CD4-positive, alpha-beta T cell treated with Interleukin-21 for 1 hour (primary cell): Measurements from ENCODE around the gene TMEM123.
"Not testable (repeated sequence)": the region's sequence is repeated elsewhere in the genome, so short reads cannot be mapped to it uniquely, and the experiment has no call there.

ENCODE experiments used
- DNase-seq: peaks from one replicate; pipeline ENCODE4 v3.0.0-alpha.2; 2020

TMEM123 gene

DNA sequence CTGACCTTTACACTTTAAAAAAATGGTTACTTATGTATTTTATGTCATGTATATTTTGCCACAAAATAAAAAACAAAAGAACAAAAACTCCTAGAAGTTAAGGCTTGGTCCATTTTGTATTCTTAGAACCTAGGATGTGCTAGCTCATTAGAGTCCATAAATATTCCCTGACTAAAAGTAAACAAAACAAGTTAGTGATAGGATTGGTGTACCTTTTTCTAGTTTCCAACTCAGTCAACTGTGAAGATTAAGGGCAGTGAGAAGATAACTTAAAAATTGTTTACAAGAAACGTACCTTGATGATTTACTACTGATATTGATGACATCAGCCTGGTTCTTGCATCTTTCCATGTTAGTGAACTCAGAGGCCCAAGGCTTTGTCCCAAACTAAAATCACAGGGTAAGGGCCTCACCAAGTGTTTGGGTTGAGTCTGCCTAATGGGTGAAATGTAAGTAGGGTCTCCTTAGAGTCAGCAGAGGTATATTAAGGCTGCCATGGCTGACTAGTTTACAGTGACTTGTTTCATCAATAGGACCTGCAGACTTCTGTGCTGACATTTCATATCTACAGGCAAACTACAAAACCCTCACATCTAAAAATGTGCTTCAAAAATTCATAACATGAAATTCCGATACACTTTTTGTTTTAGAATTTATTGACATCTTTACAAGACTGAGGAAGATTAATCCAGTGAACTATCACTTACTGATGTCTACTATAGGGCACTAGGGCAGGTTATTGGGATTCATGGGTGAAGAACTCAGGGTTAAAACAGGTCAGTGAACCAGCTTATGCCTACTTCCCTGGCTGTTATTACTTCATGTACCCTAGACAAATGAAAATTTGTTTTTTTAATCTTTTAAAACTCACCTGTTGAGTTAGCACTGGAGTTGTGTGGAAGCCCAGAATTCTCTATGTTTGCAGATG lies 4.4 kb downstream of the TMEM123 start:
- DNase-seq: no peak

DNA sequence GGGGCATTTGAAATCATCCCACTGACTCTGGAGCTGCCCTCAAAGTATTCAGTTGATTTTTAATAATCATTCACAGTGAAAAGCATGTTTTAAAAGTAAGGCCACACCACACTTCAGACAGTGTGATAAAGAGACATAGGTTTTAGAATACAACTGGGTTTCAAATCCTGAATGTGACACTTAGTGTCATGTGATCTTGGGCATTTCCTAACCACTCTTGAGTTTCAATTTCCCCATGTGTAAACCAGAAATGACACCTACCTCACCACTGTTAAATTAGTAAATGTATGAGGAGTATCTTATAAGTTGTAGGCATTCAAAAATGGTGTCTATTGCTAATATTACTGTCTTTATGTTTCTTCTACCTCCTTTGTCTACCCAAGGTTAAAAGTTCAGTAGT lies 5.4 kb downstream of the TMEM123 start:
- peak; percentile 68 for DNase-seq

DNA sequence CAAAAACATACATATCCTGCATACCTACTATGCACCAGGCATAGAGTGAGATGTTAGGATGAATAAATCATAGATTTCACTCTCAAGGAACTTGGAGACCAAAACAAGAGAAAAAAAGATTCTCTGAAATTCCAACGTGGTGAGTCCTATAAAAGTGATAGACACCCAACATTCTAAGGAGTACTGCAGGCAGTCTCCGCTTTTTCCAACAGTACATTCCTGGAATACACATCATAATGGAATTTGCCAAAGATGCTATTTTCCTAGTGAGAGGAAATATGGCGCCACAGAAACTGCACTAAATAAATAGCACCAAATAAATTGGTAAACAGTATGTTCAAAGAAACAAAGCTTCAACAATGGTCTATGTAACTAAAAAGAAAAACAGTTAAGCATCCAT lies 6.0 kb downstream of the TMEM123 start:
- no peak for DNase-seq

DNA sequence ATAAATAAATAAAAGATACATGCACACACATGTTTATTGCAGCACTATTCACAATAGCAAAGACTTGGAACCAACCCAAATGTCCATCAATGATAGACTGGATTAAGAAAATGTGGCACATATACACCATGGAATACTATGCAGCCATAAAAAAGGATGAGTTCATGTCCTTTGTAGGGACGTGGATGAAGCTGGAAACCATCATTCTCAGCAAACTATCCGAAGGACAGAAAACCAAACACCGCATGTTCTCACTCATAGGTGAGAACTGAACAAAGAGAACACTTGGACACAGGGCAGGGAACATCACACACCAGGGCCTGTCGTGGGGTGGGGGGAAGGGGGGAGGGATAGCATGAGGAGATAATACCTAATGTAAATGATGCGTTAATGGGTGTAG lies 7.9 kb downstream of the TMEM123 start:
- not testable (repeated sequence) for DNase-seq

DNA sequence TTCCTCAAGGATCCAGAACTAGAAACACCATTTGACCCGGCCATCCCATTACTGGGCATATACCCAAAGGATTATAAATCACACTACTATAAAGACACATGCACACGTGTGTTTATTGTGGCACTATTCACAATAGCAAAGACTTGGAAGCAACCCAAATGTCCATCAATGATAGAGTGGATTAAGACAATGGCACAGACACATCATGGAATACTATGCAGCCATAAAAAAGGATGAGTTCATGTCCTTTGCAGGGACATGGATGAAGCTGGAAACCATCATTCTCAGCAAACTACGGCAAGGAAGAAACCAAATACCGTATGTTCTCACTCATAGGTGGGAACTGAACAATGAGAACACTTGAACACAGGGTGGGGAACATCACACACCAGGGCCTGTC lies 8.4 kb downstream of the TMEM123 start:
- DNase-seq: not testable (repeated sequence)

DNA sequence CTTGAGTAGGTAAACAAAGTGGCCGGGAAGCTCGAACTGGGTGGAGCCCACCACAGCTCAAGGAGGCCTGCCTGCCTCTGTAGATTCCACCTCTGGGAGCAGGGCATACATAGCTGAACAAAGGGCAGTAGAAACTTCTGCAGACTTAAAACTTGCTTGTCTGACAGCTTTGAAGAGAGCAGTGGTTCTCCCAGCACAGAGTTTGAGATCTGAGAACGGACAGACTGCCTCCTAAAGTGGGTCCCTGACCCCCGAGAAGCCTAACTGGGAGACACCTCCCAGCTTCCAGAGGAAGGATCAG lies 13.6 kb downstream of the TMEM123 start:
- DNase-seq: not testable (repeated sequence)

DNA sequence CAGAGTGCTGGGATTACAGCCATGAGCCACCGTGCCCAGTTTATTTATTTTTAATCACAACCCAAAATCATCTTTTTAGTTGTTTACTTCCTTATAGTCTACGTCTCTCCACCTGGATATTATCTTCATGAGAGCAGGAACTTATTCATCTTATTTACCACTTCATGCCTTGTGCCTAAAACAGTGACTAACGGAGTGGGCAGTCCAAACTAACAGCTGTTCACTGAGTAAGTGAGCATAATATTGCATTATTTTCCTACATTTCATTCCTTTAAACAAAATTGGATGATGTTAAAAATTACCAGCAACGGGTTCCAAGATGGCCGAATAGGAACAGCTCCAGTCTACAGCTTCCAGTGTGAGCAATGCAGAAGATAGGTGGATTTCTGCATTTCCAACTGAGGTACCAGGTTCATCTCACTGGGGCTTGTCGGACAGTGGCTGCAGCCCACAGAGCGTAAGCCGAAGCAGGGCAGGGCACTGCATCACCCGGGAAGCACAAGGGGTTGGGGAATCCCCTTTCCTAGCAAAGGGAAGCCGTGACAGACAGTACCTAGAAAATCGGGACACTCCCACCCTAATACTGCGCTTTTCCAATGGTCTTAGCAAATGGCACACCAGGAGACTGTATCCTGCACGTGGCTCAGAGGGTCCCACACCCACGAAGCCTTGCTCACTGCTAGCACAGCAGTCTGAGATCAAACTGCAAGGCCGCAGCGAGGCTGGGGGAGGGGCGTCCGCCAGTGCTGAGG lies 14.1 kb downstream of the TMEM123 start:
- DNase-seq: peak; percentile 24

DNA sequence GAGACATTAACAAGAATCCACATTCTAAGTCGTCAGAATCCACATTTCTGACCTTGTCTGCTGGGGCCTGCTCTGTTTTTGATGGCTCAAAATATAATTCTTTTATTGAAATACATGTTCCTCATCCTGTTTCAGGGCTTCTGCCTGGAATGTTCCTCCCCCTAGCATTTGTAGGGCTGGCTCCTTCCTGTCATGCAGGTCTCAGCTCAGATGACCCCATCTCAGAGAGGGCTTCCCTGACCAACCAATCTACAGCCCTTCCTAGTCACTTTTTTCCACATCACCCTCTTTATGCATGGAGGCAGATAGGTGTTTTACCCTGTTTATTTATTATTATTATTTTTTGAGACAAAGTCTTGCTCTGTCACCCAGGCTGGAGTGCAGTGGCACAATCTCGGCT lies 14.8 kb downstream of the TMEM123 start:
- DNase-seq: no peak

DNA sequence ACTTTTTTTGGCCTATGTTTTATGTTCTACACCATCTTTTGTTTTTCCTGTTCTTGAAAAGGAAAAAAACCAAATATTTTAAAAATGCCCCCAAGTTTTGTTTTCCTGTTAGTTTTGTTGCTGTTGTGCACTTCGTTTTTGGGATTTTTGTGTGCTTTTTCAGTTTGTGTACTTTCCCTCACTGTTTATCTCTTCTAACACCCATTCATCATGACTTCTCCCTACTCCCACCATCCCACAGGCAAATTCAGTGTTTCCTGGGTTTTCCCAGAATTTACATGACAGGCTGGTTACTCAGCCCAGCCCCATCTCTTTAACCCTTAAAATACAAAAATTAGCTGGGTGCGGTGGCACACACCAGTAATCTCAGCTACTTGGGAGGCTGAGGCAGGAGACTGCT lies 15.6 kb downstream of the TMEM123 start:
- DNase-seq: no peak

DNA sequence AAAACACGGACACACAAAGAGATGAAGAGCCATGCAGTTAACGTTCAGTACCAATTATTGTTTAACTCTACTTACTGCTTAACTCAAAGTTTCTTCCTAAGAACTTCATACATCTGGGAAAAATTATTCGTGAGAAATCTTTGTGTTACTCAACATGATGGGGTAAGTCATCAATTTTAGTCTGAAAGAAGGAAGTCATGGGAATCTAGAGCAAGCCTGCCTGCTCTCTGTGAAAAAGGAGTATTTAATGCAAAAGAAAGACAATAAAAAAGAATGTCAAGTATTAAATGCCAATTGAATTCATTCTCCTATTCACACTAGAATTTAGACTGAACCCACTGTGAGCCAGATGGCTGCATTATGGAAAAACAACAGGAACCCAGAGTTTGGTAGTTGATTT lies 16.0 kb downstream of the TMEM123 start:
- DNase-seq: no peak

DNA sequence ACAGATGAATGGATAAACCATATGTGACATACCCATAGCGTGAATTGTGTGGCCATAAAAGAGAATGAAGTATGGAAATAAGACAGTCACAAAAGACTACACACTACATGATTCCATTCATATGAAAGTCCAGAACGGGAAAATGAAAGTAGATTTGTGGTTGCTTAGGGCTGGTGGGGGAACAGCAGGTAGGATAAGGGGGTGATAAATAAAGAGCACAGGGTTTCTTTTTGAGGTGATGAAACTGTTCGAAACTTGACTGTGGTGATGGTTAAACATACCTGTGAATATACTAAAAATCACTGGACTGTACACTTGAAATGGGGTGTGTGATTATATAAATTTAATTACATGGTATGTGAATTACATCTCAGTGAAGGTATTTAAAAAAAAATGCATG lies 16.9 kb downstream of the TMEM123 start:
- DNase-seq: no peak

DNA sequence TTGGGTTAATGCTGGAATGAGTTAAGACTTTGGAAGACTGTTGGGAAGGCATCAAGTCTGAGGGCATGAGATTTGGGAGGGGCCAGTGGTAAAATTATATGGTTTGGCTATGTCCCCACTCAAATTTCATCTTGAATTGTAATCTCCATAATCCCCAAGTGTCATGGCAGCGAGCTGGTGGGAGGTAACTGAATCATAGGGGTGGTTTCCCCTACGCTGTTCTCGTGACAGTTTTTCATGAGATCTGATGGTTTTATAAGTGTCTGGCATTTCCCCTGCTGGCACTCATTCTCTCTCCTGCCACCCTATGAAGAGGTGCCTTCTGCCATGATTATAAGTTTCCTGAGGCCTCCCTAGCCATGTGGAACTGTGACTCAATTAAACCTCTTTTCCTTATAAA lies 19.0 kb downstream of the TMEM123 start:
- DNase-seq: not testable (repeated sequence)

DNA sequence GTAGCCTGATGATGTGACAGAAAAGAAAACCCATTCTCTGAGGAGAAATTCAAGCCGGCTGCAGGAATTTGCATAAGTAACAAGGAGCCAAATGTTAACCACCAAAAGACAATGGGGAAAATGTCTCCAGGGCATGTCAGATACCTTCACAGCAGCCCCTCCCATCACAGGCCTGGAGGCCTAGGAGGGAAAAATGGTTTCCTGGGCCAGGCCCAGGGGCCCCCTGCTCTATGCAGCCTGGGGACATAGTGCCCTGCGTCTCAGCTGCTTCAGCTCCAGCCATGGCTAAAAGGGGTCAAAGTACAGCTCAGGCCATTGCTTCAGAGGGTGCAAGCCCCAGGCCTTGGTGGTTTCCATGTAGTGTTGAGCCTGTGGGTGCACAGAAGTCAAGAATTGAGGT lies 20.0 kb downstream of the TMEM123 start:
- not testable (repeated sequence) for DNase-seq

DNA sequence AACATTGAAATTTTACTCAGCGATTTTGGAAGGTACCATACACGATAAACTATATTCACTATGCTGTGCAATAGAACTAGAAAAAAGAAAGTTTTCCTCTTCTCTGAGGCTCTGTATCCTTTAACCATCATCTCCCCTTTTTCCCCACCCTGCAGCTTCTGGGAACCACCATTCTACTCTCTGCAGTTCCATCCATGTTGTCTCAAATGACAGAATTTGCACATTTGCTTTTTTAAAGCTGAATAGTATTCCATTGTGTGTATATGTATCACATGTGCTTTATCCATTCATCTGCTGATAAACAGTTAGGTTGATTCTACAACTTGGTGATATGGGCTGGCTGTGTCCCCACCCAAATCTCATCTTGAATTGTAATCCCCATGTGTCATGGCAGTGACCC lies 21.2 kb downstream of the TMEM123 start:
- DNase-seq: no peak

DNA sequence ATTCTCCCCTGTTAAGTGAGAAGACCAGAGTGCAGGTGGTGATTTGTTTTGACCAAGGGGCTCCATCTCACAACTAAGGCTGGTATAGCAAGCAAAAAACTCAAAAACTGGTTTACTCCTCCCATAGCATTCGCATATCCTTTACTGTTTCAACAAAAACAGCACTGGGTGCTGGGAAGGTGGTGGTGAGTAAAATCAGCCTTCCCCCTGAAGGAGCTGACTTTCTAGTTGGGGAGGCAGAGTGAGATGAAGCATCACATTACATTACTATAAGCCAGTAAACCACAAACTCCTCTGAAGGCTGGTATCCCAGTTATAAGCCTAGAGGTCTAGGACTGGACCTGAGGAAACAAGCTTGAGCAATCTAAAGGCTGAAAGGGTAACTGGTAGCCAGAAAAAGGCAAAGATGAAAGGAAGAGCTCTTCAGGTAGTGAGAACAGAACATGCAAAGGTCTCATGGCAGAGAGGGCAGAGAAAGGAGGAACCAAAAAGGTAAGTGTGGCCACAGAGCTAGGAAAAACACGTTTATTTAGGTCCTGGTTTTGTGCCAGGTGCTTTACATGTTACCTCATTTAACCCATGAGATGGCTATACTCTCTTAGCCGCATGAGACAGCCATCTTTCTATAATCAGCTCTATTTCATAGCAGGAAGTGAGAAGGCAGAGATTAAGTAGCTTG lies 22.3 kb downstream of the TMEM123 start:
- DNase-seq: no peak

DNA sequence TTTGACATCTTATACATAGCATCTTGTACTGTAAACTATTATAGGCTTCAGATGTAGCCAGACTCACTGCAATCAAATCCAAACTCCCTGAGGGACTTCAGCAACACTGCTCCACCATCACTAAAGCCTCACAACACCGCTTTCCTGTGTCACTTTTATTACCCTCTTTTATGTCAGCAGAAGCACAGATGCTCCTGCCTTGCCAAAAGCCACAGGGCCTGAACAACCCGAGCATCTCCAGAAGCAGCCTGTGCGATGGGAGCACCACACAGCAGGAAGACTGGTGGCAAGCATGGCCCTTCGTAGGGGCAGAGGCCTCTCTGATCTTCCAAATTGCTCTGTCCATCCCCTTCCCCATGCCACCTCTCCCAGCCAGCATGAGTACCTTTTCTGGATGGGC lies 22.9 kb downstream of the TMEM123 start:
- DNase-seq: no peak

DNA sequence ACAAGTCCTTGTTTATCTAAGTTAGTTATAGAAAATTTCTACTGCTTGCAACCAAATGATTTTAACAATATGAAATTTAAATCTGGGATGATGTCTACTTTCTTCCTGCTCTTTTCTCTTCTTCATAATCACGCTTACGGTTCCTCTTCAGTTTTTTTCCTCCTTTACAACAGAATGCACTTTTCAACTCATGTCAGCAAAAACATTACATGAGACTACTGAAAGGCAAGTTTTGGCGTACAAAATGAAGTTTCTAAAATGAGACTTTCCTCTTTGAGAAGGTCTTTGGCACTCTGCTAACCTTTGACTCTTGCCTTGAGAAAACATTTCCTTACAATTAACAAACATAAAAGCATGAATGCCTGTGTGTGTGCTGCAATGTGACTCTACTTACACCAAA lies 23.3 kb downstream of the TMEM123 start:
- DNase-seq: no peak

DNA sequence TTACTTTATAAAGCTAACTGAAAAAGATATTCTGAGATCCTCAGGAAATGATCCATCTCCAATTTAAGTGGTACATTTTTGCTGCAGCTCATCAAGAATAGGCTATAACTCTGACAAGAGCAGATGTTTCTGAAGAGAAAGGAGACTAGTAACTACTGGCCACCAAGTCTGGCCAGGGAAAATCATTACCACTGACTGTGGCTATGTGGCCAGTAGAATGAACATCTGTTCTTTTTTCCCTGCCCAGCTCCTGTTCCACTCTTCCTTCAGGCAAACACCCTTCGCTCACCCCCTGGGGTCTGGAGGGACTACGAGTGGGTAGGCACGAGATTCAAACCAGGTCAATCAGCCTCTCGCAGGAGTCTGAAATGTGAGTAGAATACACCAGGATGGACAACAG lies 23.9 kb downstream of the TMEM123 start:
- DNase-seq: no peak

DNA sequence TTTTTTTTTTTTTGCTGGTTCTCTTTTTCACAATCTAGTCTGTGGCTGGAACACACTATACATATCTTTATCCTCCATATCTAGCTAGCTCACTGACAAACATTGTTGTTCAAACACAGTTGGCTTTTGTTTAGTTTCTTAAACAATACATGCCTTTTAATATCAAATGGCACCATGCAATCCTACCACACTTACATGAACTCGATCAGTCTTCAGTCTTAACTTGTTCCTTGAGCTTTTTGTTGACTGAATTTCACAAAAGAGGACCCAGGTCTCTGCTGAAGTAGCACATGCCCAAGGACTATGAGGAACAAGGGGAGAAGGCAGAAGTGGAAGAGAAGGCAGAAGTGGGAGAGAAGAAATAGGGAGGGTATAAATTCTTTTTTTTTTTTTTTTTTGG lies 25.5 kb downstream of the TMEM123 start:
- DNase-seq: no peak

DNA sequence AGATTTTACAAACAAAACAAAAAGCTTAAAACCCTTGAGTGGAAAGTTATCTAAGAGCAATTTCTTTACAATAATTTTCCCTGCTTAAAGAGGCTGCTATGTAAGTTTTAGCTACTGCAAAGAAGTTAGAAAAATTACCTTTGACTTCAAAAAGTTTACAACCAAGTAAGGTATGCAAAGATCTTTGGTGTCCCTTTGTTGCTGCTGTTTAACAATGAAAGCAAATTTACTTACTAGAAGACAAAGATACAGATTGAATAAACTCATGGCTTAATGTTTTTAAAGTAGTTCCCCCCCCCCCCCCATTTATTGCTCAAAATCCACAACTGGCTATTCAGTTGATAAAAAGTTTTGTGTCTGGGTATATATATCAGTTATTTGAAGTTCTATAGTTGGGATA lies 26.0 kb downstream of the TMEM123 start:
- no peak for DNase-seq

DNA sequence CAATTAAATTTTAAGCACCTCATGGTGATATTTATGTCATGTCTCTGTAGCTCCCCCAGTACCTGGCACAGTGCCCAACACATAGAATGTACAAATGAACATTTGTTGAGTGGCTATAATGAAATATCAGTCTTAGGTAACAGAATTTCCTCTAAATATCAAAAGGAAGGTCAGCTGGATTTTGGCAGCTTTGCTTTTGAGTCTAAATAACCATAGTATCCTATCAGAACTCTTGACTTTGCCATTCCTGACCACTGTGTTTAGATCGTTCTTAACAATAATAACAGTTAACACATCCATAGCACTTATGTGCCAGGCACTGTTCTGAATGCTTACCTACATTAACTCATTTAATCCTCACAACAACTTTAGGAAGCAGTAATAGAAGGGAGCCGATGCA lies 26.6 kb downstream of the TMEM123 start:
- DNase-seq: no peak

DNA sequence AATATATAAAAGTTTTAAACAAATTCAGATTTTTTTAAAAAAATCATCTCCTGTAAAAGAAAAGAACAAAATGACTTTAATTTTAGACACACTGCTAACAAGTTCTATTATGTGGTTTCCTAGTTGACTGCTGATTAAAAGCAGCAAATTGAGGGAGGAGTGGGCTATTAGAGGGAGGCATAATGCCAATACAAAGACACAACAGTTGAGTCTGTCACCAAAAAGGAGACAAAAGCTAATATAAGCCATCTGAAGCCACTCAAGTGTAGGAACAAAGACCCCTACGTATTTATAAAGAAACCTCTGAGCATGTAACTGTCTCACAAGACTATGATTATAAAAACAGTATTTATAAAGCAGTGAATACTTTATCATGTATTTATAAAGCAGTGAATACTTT lies 28.6 kb downstream of the TMEM123 start:
- no peak for DNase-seq

DNA sequence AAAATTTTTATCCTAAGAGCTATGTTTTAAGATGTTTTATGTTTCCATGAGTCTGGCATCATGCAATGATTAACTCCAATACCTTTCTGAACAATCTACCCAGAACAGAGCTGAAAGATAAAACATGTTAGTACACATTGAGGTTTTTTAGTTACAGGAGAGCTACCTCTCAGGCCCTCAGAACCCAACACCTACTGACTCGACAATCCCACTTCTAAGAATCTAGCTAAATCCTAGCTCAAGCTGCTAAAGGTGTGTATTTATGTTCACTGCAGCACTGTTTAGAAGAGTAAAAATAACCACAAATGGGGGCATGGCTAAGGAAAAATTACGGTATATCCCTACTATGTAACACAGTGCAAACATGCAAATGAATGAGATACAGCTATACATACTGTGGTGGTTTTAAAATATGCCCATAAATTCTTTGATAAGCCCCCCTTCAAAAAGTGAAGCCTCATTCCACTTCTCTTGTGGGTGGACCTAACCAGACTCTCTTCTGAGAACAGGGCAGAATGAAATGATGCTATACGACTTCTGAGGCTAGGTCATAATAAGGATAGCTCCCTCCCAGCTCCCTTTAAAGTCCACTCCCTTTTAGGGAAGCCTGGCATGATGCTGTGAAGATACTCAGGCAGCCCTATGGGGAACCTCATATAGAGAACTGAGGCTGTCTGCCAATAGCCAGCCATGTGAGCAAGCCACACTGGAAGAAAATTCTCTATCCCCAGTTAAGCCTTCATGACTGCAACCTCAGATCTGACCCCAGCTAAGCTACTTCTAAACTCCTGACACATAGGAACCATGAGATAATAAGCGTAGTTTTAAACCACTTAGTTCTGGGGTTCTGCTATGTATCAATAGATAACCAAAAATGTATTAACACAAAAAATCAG lies 29.5 kb downstream of the TMEM123 start:
- DNase-seq: no peak
